ENCODE results near the gene CDV3.

The CDV3 gene

GRCh38 chr3:133591271-133591742, 17.8 kb downstream of the CDV3 start:
- Histone ChIP-seq H3K4me2 (ENCODE audit: insufficient read depth, low read length) (no peak overlapping the region), H2AFZ (ENCODE audit: low read depth, low read length) (no peak overlapping the region), H3K4me1 (ENCODE audit: insufficient read depth, low read length) (no peaks in the 10 kb centered on the region), H3K9ac (ENCODE audit: low read depth, low read length) (no peak overlapping the region), H3K79me2 (ENCODE audit: insufficient read depth, low read length) (0 out of 2 replicates have a peak, but pooled peaks cover 4% of the 10 kb centered on the region), H3K36me3 (ENCODE audit: insufficient read depth, low read length) (peaks cover 34% of the 10 kb centered on the region), H3K4me3 (ENCODE audit: low read depth in 1 of 2, low read length in 2 of 2) (no peak overlapping the region), H4K20me1 (ENCODE audit: insufficient read depth, low read length) (peaks cover 22% of the 10 kb centered on the region; the same call in 1 of the 2 replicates), H3K9me3 (ENCODE audit: insufficient read depth, low read length, severe bottlenecking) (no peaks in the 10 kb centered on the region), H3K27ac (ENCODE audit: low read length) (no peak overlapping the region), H3K27me3 (ENCODE audit: insufficient read depth, low read length, poor library complexity) (no peaks in the 10 kb centered on the region)
- DNase-seq (no peak), ATAC-seq (ENCODE audit: insufficient read depth, low read depth) (no peak)
- TF ChIP-seq, protein P1, sequence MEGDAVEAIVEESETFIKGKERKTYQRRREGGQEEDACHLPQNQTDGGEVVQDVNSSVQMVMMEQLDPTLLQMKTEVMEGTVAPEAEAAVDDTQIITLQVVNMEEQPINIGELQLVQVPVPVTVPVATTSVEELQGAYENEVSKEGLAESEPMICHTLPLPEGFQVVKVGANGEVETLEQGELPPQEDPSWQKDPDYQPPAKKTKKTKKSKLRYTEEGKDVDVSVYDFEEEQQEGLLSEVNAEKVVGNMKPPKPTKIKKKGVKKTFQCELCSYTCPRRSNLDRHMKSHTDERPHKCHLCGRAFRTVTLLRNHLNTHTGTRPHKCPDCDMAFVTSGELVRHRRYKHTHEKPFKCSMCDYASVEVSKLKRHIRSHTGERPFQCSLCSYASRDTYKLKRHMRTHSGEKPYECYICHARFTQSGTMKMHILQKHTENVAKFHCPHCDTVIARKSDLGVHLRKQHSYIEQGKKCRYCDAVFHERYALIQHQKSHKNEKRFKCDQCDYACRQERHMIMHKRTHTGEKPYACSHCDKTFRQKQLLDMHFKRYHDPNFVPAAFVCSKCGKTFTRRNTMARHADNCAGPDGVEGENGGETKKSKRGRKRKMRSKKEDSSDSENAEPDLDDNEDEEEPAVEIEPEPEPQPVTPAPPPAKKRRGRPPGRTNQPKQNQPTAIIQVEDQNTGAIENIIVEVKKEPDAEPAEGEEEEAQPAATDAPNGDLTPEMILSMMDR (IDR thresholded peaks at IDR 0.05; ENCODE audit: borderline replicate concordance, extremely low read depth, low read length, poor library complexity, severe bottlenecking) = no peak
- no peak for TF ChIP-seq EZH2 (IDR thresholded peaks at IDR 0.05; ENCODE audit: borderline replicate concordance, low read depth, low read length, severe bottlenecking)

GRCh38 chr3:133592843-133593242, 19.4 kb downstream of the CDV3 start:
- no peak for TF ChIP-seq EZH2 (IDR thresholded peaks at IDR 0.05; ENCODE audit: borderline replicate concordance, low read depth, low read length, severe bottlenecking)
- TF ChIP-seq, protein P1 (IDR thresholded peaks at IDR 0.05; ENCODE audit: borderline replicate concordance, extremely low read depth, low read length, poor library complexity, severe bottlenecking) = no peak
- Histone ChIP-seq H3K4me3 (ENCODE audit: low read depth in 1 of 2, low read length in 2 of 2) (no peak overlapping the region), H3K36me3 (ENCODE audit: insufficient read depth, low read length) (peaks cover 18% of the 10 kb centered on the region), H4K20me1 (ENCODE audit: insufficient read depth, low read length) (peaks cover 15% of the 10 kb centered on the region; the same call in 1 of the 2 replicates), H2AFZ (ENCODE audit: low read depth, low read length) (no peak overlapping the region), H3K79me2 (ENCODE audit: insufficient read depth, low read length) (no peaks in the 10 kb centered on the region), H3K27ac (ENCODE audit: low read length) (no peak overlapping the region), H3K9me3 (ENCODE audit: insufficient read depth, low read length, severe bottlenecking) (no peaks in the 10 kb centered on the region), H3K4me1 (ENCODE audit: insufficient read depth, low read length) (no peaks in the 10 kb centered on the region), H3K27me3 (ENCODE audit: insufficient read depth, low read length, poor library complexity) (no peaks in the 10 kb centered on the region), H3K9ac (ENCODE audit: low read depth, low read length) (no peak overlapping the region), H3K4me2 (ENCODE audit: insufficient read depth, low read length) (no peak overlapping the region)
- ATAC-seq (ENCODE audit: insufficient read depth, low read depth) = no peak
- DNase-seq = no peak

- H3K79me2 ChIP-seq (ENCODE audit: insufficient read depth, low read length) = no peaks in the 10 kb centered on the region
- no peak overlapping the region for H3K4me3 ChIP-seq (ENCODE audit: low read depth in 1 of 2, low read length in 2 of 2)
- no peak overlapping the region for H3K9ac ChIP-seq (ENCODE audit: low read depth, low read length)
- H2AFZ ChIP-seq (ENCODE audit: low read depth, low read length) = no peak overlapping the region
- H3K4me1 ChIP-seq (ENCODE audit: insufficient read depth, low read length) = no peaks in the 10 kb centered on the region
- no peak overlapping the region for H3K4me2 ChIP-seq (ENCODE audit: insufficient read depth, low read length)
- ATAC-seq (ENCODE audit: insufficient read depth, low read depth) = no peak
- no peaks in the 10 kb centered on the region for H3K9me3 ChIP-seq (ENCODE audit: insufficient read depth, low read length, severe bottlenecking)
- no peaks in the 10 kb centered on the region for H3K27me3 ChIP-seq (ENCODE audit: insufficient read depth, low read length, poor library complexity)
- peaks cover 11% of the 10 kb centered on the region; the same call in 1 of the 2 replicates for H4K20me1 ChIP-seq (ENCODE audit: insufficient read depth, low read length)
- peaks cover 16% of the 10 kb centered on the region for H3K36me3 ChIP-seq (ENCODE audit: insufficient read depth, low read length)
- H3K27ac ChIP-seq (ENCODE audit: low read length) = no peak overlapping the region
- TF ChIP-seq, protein P1 (IDR thresholded peaks at IDR 0.05; ENCODE audit: borderline replicate concordance, extremely low read depth, low read length, poor library complexity, severe bottlenecking) = no peak
- TF ChIP-seq EZH2 (IDR thresholded peaks at IDR 0.05; ENCODE audit: borderline replicate concordance, low read depth, low read length, severe bottlenecking) = no peak
- DNase-seq = no peak
Observed at GRCh38 chr3:133593243-133593642, 19.8 kb downstream of the CDV3 start.
